Measurements from ENCODE around the gene RAB3D. TPM values are rescaled to one million over a fixed set of nuclear protein-coding genes. Genes with fewer than 3 reads are reported as not detected.
"Not testable (repeated sequence)": the region's sequence is repeated elsewhere in the genome, so short reads cannot be mapped to it uniquely, and the experiment has no call there.

Gene RAB3D
- total RNA-seq, 1 donor from 2014 or later: 43.9 TPM

GRCh38 chr19:11359421-11359820 lies 20.0 kb upstream of the RAB3D start:
- peaks cover 59% of the 10 kb centered on the region for H3K27me3 Mint-ChIP-seq
- H3K36me3 Mint-ChIP-seq (ENCODE audit: insufficient read depth): no peaks in the 10 kb centered on the region
- TF ChIP-seq CTCF (IDR thresholded peaks at IDR 0.05; ENCODE audit: unreplicated experiment): no peak
- H3K9me3 Mint-ChIP-seq (ENCODE audit: low read depth): no peaks in the 10 kb centered on the region
- no peak for DNase-seq (ENCODE audit: low spot score, unreplicated experiment)
- H3K27ac Mint-ChIP-seq: no peak overlapping the region
- peaks cover 9% of the 10 kb centered on the region for H3K4me1 Mint-ChIP-seq (ENCODE audit: low read depth)
- H3K4me3 Mint-ChIP-seq (ENCODE audit: low read depth): no peak overlapping the region

GRCh38 chr19:11356676-11357550 lies 17.5 kb upstream of the RAB3D start:
- DNase-seq (ENCODE audit: low spot score, unreplicated experiment): no peak
- no peaks in the 10 kb centered on the region for H3K9me3 Mint-ChIP-seq (ENCODE audit: low read depth)
- TF ChIP-seq CTCF (IDR thresholded peaks at IDR 0.05; ENCODE audit: unreplicated experiment): no peak
- peaks cover 9% of the 10 kb centered on the region for H3K4me1 Mint-ChIP-seq (ENCODE audit: low read depth)
- peak overlapping the region; percentile 45 for H3K27ac Mint-ChIP-seq
- H3K4me3 Mint-ChIP-seq (ENCODE audit: low read depth): peak overlapping the region; percentile 64
- H3K27me3 Mint-ChIP-seq: peaks cover 56% of the 10 kb centered on the region
- no peaks in the 10 kb centered on the region for H3K36me3 Mint-ChIP-seq (ENCODE audit: insufficient read depth)

GRCh38 chr19:11356074-11356397 lies 16.6 kb upstream of the RAB3D start:
- Mint-ChIP-seq H3K36me3 (ENCODE audit: insufficient read depth) (no peaks in the 10 kb centered on the region), H3K4me3 (ENCODE audit: low read depth) (peak overlapping the region; percentile 64), H3K27me3 (peaks cover 47% of the 10 kb centered on the region), H3K9me3 (ENCODE audit: low read depth) (no peaks in the 10 kb centered on the region), H3K27ac (peak overlapping the region; percentile 18), H3K4me1 (ENCODE audit: low read depth) (peaks cover 7% of the 10 kb centered on the region)
- TF ChIP-seq CTCF (IDR thresholded peaks at IDR 0.05; ENCODE audit: unreplicated experiment): no peak
- DNase-seq (ENCODE audit: low spot score, unreplicated experiment): no peak

GRCh38 chr19:11355160-11356073 lies 16.0 kb upstream of the RAB3D start, which contains the start of gene PLPPR2:
TSS of gene PLPPR2 (plus strand) at chr19:11355432. CDS start at chr19:11357674, 2,242 bp downstream.
- peaks cover 41% of the 10 kb centered on the region for H3K27me3 Mint-ChIP-seq
- peak within 1 kb of the TSS; percentile 45 for H3K27ac Mint-ChIP-seq
- H3K9me3 Mint-ChIP-seq (ENCODE audit: low read depth): no peaks in the 10 kb centered on the region
- H3K36me3 Mint-ChIP-seq (ENCODE audit: insufficient read depth): no peaks in the 10 kb centered on the region
- peaks cover 7% of the 10 kb centered on the region for H3K4me1 Mint-ChIP-seq (ENCODE audit: low read depth)
- peak within 1 kb of the TSS; percentile 64 for H3K4me3 Mint-ChIP-seq (ENCODE audit: low read depth)
- no peak for TF ChIP-seq CTCF (IDR thresholded peaks at IDR 0.05; ENCODE audit: unreplicated experiment)
- peak; percentile 77 for DNase-seq (ENCODE audit: low spot score, unreplicated experiment)

GRCh38 chr19:11354102-11354501 lies 14.6 kb upstream of the RAB3D start:
- H3K9me3 Mint-ChIP-seq (ENCODE audit: low read depth); DNase-seq (ENCODE audit: low spot score, unreplicated experiment); H3K27ac Mint-ChIP-seq; H3K4me3 Mint-ChIP-seq (ENCODE audit: low read depth); H3K36me3 Mint-ChIP-seq (ENCODE audit: insufficient read depth); H3K4me1 Mint-ChIP-seq (ENCODE audit: low read depth): not testable (repeated sequence)
- peaks cover 31% of the 10 kb centered on the region for H3K27me3 Mint-ChIP-seq

Measured in progenitor cell of endocrine pancreas (in vitro differentiated cells).